ENCODE data around the gene IL5. TPM values are rescaled to one million over a fixed set of nuclear protein-coding genes. Genes with fewer than 3 reads are reported as not detected.
"Not testable (repeated sequence)": the region's sequence is repeated elsewhere in the genome, so short reads cannot be mapped to it uniquely, and the experiment has no call there.

IL5 gene
- total and polyA plus RNA-seq, 2 of the 13 experiments (the other 11 are each of a cell fraction or from before 2014, with no cell fraction given), result not detected

DNA sequence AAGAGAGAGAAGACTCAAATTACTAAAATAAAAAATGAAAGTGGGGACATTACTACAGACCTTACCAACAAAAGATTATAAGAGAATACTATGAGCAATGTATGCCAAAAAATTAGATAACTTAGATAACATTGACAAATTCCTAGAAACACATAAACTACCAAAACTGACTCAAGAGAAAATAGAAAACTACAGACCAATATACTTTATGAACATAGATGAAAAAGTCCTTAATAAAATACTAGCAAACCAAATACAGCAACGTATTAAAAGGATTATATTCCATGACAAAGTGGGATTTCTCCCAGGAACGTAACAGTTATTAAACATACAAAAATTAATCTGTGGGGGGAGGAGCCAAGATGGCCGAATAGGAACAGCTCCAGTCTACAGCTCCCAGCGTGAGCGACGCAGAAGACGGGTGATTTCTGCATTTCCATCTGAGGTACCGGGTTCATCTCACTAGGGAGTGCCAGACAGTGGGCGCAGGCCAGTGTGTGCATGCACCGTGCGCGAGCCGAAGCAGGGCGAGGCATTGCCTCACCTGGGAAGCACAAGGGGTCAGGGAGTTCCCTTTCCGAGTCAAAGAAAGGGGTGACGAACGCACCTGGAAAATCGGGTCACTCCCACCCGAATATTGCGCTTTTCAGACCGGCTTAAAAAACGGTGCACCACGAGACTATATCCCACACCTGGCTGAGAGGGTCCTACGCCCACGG is 29.5 kb downstream of the IL5 start:
- H3K79me2 ChIP-seq (ENCODE audit: insufficient read depth, low read length); H4K20me1 ChIP-seq (ENCODE audit: insufficient read depth, low read length); H3K27ac ChIP-seq (ENCODE audit: extremely low read length, insufficient read depth, low read length); intact Hi-C loops (cut with micrococcal nuclease; ENCODE audit: unreplicated experiment); CTCF ChIA-PET (ENCODE audit: low intra/inter-chr PET ratio, low total read pairs); H3K4me2 ChIP-seq (ENCODE audit: low read depth, low read length); BruUV-seq (replicated peaks); H3K9ac ChIP-seq (ENCODE audit: insufficient read depth, low read depth, low read length); H2AFZ ChIP-seq (ENCODE audit: low read length); H3K27me3 ChIP-seq (ENCODE audit: control insufficient read depth in 1 of 2, insufficient read depth in 2 of 2, low read length in 2 of 2); H3K4me1 ChIP-seq (ENCODE audit: insufficient read depth, low read length); FAIRE-seq; H3K9me3 ChIP-seq (ENCODE audit: low read length); H3K36me3 ChIP-seq (replicated peaks in 1 of 2; ENCODE audit: control insufficient read depth in 1 of 2, insufficient read depth in 2 of 2, low read length in 2 of 2); DNase-seq (ENCODE audit: low spot score); in situ Hi-C loops (cut with HindIII; ENCODE audit: extremely low pct_ligation_motif_present, low pct_unique_long_range_greater_than_20kb); POLR2A ChIA-PET; H3K4me3 ChIP-seq (replicated peaks in 1 of 3; ENCODE audit: insufficient read depth in 1 of 3, low read depth in 2 of 3, low read length in 3 of 3); ATAC-seq: not testable (repeated sequence)
- WGBS (ENCODE audit: low lambda C conversion rate), result 88% methylated on average over 8 of the region's 25 CpGs

DNA sequence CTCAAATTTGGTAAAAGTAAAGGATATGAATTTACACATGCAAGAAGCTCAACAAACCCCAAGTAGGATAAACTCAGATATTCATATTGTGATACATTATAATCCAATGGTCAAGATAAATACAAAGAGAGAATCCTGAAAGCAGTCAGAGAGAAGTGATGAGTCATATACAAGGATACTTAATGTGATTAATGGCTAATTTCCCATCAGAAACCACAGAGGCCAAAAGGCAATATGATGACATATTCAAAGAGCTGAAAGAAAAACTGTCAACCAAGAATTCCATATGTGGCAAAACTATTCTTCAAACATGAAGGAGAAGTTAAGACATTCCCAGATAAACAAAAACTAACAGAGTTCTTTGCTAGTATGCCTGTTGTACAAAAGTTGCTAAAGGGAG is 33.2 kb downstream of the IL5 start:
- H3K36me3 ChIP-seq (replicated peaks in 1 of 2; ENCODE audit: control insufficient read depth in 1 of 2, insufficient read depth in 2 of 2, low read length in 2 of 2), result no peaks in the 10 kb centered on the region
- DNase-seq (ENCODE audit: low spot score), result no peak
- no peaks in the 10 kb centered on the region for H4K20me1 ChIP-seq (ENCODE audit: insufficient read depth, low read length)
- ATAC-seq, result no peak
- no peak overlapping the region for H3K4me3 ChIP-seq (replicated peaks in 1 of 3; ENCODE audit: insufficient read depth in 1 of 3, low read depth in 2 of 3, low read length in 3 of 3)
- H3K9me3 ChIP-seq (ENCODE audit: low read length), result no peaks in the 10 kb centered on the region
- H3K9ac ChIP-seq (ENCODE audit: insufficient read depth, low read depth, low read length), result no peak overlapping the region
- H3K79me2 ChIP-seq (ENCODE audit: insufficient read depth, low read length), result no peaks in the 10 kb centered on the region
- in situ Hi-C loops (cut with HindIII; ENCODE audit: extremely low pct_ligation_motif_present, low pct_unique_long_range_greater_than_20kb), result no loop called here
- FAIRE-seq, result no peak
- H3K4me2 ChIP-seq (ENCODE audit: low read depth, low read length), result no peak overlapping the region
- CTCF ChIA-PET (ENCODE audit: low intra/inter-chr PET ratio, low total read pairs), result no interaction called here
- intact Hi-C loops (cut with micrococcal nuclease; ENCODE audit: unreplicated experiment), result no loop called here
- H3K27me3 ChIP-seq (ENCODE audit: control insufficient read depth in 1 of 2, insufficient read depth in 2 of 2, low read length in 2 of 2), result no peaks in the 10 kb centered on the region
- peaks cover 16% of the 10 kb centered on the region for H3K4me1 ChIP-seq (ENCODE audit: insufficient read depth, low read length)
- H2AFZ ChIP-seq (ENCODE audit: low read length), result no peak overlapping the region
- no peak overlapping the region for H3K27ac ChIP-seq (ENCODE audit: extremely low read length, insufficient read depth, low read length)
- POLR2A ChIA-PET, result no interaction called here
- no TSS peak for BruUV-seq (replicated peaks)
- no peak for TF ChIP-seq PAX8 (CRISPR knock-in tag; IDR thresholded peaks at IDR 0.05; ENCODE audit: borderline replicate concordance)
- TF ChIP-seq ZNF343 (CRISPR knock-in tag; IDR thresholded peaks at IDR 0.05), result no peak
- no peak for TF ChIP-seq ELF3 (CRISPR knock-in tag; IDR thresholded peaks at IDR 0.05)
- TF ChIP-seq ARNT (IDR thresholded peaks at IDR 0.05), result no peak
- TF ChIP-seq ZBTB43 (CRISPR knock-in tag; conservative IDR thresholded peaks at IDR 0.05), result no peak
- no peak for TF ChIP-seq ONECUT2 (CRISPR knock-in tag; IDR thresholded peaks at IDR 0.05)
- no peak for TF ChIP-seq TOE1 (CRISPR knock-in tag; IDR thresholded peaks at IDR 0.05)
- TF ChIP-seq, protein P1, sequence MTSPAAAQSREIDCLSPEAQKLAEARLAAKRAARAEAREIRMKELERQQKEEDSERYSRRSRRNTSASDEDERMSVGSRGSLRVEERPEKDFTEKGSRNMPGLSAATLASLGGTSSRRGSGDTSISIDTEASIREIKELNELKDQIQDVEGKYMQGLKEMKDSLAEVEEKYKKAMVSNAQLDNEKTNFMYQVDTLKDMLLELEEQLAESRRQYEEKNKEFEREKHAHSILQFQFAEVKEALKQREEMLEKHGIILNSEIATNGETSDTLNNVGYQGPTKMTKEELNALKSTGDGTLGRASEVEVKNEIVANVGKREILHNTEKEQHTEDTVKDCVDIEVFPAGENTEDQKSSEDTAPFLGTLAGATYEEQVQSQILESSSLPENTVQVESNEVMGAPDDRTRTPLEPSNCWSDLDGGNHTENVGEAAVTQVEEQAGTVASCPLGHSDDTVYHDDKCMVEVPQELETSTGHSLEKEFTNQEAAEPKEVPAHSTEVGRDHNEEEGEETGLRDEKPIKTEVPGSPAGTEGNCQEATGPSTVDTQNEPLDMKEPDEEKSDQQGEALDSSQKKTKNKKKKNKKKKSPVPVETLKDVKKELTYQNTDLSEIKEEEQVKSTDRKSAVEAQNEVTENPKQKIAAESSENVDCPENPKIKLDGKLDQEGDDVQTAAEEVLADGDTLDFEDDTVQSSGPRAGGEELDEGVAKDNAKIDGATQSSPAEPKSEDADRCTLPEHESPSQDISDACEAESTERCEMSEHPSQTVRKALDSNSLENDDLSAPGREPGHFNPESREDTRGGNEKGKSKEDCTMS (CRISPR knock-in tag; conservative IDR thresholded peaks at IDR 0.05), result no peak
- TF ChIP-seq CREB1 (IDR thresholded peaks at IDR 0.05), result 0 out of 2 replicates have a peak, but pooled peaks have one; percentile 6
- TF ChIP-seq CREB1 (CRISPR knock-in tag; IDR thresholded peaks at IDR 0.05), result no peak
- peak in 1 of 2 experiments; percentile 18; a peak in 1 of 4 replicates for TF ChIP-seq MAFK (conservative IDR thresholded peaks at IDR 0.05 in 1 of 2, IDR thresholded peaks at IDR 0.05 in 1 of 2; ENCODE audit: low read length in 2 of 2)
- TF ChIP-seq ZNF335 (CRISPR knock-in tag; IDR thresholded peaks at IDR 0.05), result no peak
- no peak for TF ChIP-seq HMGA1 (CRISPR knock-in tag; conservative IDR thresholded peaks at IDR 0.05)
- TF ChIP-seq, protein P2, sequence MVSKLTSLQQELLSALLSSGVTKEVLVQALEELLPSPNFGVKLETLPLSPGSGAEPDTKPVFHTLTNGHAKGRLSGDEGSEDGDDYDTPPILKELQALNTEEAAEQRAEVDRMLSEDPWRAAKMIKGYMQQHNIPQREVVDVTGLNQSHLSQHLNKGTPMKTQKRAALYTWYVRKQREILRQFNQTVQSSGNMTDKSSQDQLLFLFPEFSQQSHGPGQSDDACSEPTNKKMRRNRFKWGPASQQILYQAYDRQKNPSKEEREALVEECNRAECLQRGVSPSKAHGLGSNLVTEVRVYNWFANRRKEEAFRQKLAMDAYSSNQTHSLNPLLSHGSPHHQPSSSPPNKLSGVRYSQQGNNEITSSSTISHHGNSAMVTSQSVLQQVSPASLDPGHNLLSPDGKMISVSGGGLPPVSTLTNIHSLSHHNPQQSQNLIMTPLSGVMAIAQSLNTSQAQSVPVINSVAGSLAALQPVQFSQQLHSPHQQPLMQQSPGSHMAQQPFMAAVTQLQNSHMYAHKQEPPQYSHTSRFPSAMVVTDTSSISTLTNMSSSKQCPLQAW (CRISPR knock-in tag; IDR thresholded peaks at IDR 0.05), result no peak

Data from HepG2 (cell line).